ENCODE data around the gene ZNF385B.

Gene ZNF385B

GRCh38 chr2:179560257-179560735, 301.1 kb downstream of the ZNF385B start:
- no peak for TF ChIP-seq CTCF (IDR thresholded peaks at IDR 0.05; ENCODE audit: extremely low read depth, missing control alignments)
- DNase-seq (ENCODE audit: low spot score), result no peak

DNA sequence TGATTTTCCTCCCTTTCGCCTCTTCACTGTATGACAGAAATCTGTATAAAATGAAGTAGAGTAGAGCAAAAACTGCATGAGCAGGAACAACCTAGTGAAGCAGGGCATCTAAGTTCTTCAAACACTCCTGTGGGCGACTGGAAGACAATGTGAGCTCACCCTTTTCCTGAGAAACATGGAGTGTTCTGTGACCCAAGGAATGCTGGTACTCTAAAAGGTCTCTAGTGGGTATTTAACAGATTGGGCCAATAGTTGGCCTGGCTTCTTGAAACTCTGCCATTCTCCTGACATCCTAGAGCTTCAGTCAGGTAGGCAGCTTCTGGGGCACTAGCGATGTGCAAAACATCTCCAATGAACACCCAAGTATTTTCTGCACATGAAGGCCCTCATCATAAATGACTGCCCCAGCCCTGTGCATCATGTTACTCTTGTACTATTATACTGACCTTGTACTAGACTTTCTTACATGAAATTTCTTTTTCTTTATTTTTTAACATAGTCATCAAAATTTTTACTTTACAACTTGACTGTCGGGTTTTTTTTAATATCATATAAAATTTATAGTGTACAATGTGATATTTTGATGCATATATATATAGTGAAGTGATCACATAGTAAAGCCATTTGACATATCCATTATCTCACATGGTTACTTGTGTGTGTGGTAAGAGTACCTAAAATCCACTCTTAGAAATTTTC, 302.2 kb downstream of the ZNF385B start:
- DNase-seq (ENCODE audit: low spot score), result no peak
- no peak for TF ChIP-seq CTCF (IDR thresholded peaks at IDR 0.05; ENCODE audit: extremely low read depth, missing control alignments)

DNA sequence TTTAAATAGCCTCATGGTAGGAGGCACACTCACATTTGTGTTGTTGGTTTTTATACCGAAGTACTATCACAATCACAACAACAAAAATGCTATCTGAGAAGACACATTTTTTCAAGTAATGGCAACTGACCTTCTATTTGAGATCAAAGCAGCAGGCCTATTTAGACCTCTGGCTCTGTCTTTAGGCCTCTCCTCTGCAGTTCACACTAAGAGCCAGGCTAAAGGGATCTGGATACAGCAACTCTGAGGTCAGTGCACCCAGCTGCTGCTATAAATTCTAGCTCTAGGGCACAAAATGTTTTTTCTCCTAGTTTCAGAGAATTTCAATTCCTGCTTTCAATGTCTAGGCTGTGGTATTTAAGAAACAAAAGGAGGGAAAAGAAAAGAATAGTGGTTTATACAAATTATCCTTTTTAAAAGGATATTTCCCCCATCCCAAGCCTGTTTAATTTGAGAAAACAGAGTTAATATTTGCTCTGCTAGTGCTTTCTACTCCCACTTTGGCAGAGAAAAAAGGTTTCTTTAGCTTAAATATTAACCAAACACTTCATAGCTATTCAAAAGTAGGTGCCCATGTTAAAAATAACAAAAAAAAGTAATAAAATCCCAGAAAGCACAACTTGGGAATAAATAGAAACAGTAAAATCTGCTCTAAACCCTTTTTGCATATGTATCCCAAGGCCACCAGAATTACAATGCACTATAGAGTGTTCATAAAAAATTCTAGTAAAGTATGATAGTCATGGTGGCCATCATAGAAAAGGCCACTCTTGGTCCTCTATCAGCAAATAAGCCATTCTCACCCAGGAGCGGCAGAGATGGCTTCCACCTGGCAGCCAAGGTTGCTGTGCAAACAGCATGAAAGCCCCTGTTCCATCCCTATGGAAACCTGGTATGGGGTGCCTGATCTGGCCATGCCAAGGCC, 303.1 kb downstream of the ZNF385B start:
- no peak for TF ChIP-seq CTCF (IDR thresholded peaks at IDR 0.05; ENCODE audit: extremely low read depth, missing control alignments)
- DNase-seq (ENCODE audit: low spot score), result no peak

DNA sequence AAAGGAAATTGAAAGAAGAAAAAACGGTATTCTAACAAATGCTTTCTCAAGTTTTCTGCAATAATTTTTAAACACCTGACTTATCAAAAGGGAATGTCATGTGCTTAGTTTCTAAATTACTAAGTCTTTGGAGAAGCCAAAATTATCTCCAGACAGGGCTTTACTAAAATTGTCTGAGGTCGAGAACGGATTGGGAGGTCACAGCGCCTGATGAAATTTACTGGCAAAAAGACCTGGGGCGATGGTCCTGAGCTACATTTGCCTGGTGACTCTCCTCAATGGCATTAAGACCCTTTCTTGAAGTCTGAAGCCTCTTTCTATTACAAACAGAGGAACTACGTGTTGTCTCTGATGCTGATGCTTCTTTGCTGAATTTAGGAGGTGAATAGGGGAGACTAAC, 305.0 kb downstream of the ZNF385B start:
- TF ChIP-seq CTCF (IDR thresholded peaks at IDR 0.05; ENCODE audit: extremely low read depth, missing control alignments), result no peak
- no peak for DNase-seq (ENCODE audit: low spot score)

GRCh38 chr2:179555691-179556283, 305.6 kb downstream of the ZNF385B start:
- no peak for DNase-seq (ENCODE audit: low spot score)
- TF ChIP-seq CTCF (IDR thresholded peaks at IDR 0.05; ENCODE audit: extremely low read depth, missing control alignments), result no peak

- DNase-seq (ENCODE audit: low spot score), result no peak
These were observed 306.6 kb downstream of the ZNF385B start for GRCh38 chr2:179554639-179555386.

More at GRCh38 chr2:179554639-179555386, 306.6 kb downstream of the ZNF385B start:
- no peak for TF ChIP-seq CTCF (IDR thresholded peaks at IDR 0.05; ENCODE audit: extremely low read depth, missing control alignments)

Data from GM20000 (cell line).